Measurements from ENCODE around the gene EHF. TPM values are rescaled to one million over a fixed set of nuclear protein-coding genes. Genes with fewer than 3 reads are reported as not detected.

EHF gene
- total RNA-seq, 1 experiment from 2014 or later = 0.51 TPM

DNA sequence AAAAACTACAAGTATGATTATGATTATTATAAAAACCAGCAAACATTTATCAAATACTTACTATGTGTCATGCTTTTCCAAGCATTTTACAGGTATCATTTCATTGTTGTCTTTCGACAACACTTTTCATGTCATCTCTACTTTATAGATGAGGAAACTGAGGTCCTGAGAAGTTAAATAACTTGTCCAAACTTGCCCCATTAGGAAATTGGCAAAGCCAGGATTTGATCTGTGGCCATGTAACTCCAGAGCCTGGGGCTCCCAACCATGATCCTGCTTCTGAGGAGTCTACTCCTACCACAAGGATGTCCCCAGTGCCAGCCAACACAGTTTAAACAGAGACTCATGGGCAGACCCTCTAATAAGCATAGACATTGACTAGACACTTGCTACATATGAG, 15.2 kb downstream of the EHF start:
- Histone ChIP-seq H3K27ac (ENCODE audit: low read length) (peak overlapping the region; percentile 36; the same call in 1 of the 2 replicates), H3K36me3 (ENCODE audit: control insufficient read depth, insufficient read depth, low read length) (no peaks in the 10 kb centered on the region), H3K9me3 (ENCODE audit: control insufficient read depth, insufficient read depth, low read depth, low read length) (no peaks in the 10 kb centered on the region), H3K27me3 (ENCODE audit: control insufficient read depth, insufficient read depth, low read length) (no peaks in the 10 kb centered on the region), H3K4me3 (ENCODE audit: low read depth in 2 of 2, low read length in 2 of 2) (no peak overlapping the region), H3K4me1 (ENCODE audit: control insufficient read depth, insufficient read depth, low read length) (peaks cover 27% of the 10 kb centered on the region)
- in situ Hi-C loops (cut with HindIII; ENCODE audit: low pct_unique_long_range_greater_than_20kb, low sequenced_read_pairs) (no loop called here), intact Hi-C loops (cut with micrococcal nuclease; ENCODE audit: unreplicated experiment) (no loop called here)
- no peak for TF ChIP-seq TCF7L2 (IDR thresholded peaks at IDR 0.05; ENCODE audit: low read depth, low read length)
- TF ChIP-seq POLR2AphosphoS5 (IDR thresholded peaks at IDR 0.05; ENCODE audit: low read depth, low read length) = no peak
- TF ChIP-seq, protein P1, sequence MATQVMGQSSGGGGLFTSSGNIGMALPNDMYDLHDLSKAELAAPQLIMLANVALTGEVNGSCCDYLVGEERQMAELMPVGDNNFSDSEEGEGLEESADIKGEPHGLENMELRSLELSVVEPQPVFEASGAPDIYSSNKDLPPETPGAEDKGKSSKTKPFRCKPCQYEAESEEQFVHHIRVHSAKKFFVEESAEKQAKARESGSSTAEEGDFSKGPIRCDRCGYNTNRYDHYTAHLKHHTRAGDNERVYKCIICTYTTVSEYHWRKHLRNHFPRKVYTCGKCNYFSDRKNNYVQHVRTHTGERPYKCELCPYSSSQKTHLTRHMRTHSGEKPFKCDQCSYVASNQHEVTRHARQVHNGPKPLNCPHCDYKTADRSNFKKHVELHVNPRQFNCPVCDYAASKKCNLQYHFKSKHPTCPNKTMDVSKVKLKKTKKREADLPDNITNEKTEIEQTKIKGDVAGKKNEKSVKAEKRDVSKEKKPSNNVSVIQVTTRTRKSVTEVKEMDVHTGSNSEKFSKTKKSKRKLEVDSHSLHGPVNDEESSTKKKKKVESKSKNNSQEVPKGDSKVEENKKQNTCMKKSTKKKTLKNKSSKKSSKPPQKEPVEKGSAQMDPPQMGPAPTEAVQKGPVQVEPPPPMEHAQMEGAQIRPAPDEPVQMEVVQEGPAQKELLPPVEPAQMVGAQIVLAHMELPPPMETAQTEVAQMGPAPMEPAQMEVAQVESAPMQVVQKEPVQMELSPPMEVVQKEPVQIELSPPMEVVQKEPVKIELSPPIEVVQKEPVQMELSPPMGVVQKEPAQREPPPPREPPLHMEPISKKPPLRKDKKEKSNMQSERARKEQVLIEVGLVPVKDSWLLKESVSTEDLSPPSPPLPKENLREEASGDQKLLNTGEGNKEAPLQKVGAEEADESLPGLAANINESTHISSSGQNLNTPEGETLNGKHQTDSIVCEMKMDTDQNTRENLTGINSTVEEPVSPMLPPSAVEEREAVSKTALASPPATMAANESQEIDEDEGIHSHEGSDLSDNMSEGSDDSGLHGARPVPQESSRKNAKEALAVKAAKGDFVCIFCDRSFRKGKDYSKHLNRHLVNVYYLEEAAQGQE (IDR thresholded peaks at IDR 0.05; ENCODE audit: insufficient read depth in 1 of 2, low read depth in 2 of 2, low read length in 1 of 2) = no peak
- no peak for TF ChIP-seq SIN3A (IDR thresholded peaks at IDR 0.05; ENCODE audit: borderline replicate concordance, insufficient read depth, low read depth, low read length)
- TF ChIP-seq, protein P2, sequence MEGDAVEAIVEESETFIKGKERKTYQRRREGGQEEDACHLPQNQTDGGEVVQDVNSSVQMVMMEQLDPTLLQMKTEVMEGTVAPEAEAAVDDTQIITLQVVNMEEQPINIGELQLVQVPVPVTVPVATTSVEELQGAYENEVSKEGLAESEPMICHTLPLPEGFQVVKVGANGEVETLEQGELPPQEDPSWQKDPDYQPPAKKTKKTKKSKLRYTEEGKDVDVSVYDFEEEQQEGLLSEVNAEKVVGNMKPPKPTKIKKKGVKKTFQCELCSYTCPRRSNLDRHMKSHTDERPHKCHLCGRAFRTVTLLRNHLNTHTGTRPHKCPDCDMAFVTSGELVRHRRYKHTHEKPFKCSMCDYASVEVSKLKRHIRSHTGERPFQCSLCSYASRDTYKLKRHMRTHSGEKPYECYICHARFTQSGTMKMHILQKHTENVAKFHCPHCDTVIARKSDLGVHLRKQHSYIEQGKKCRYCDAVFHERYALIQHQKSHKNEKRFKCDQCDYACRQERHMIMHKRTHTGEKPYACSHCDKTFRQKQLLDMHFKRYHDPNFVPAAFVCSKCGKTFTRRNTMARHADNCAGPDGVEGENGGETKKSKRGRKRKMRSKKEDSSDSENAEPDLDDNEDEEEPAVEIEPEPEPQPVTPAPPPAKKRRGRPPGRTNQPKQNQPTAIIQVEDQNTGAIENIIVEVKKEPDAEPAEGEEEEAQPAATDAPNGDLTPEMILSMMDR (IDR thresholded peaks at IDR 0.05) = no peak
- CTCF ChIA-PET = no interaction called here
- POLR2A ChIA-PET = no interaction called here
- BruUV-seq (replicated peaks) = no TSS peak
- no peak for ATAC-seq
- DNase-seq (ENCODE audit: low read depth, low spot score) = no peak

DNA sequence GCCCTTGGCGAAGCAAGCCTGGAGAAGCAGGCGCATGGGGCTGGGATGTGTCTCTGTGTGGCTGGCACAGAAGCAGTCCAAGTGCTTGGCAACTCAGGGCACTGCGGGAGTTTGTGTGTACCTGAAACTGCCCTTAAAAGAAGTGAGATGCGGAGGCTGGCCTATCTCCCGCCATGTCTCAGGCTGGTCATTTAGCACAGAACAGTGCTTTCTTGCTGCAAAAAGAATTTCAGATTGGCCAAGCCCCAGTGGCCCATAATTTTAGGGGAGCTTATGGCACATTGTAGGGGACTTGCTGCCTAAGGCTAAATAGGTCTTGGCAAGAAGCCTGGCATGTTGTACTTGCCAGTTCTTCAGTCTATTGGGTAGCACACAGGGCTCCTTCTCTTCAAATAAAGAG, 16.4 kb downstream of the EHF start:
- ChIA-PET CTCF (no interaction called here), POLR2A (interaction anchor here (0.6 kb wide), 1 partner anchor 52 kb away, joined by 3 read pairs; no protein-coding TSS in a partner anchor)
- H3K9me3 ChIP-seq (ENCODE audit: control insufficient read depth, insufficient read depth, low read depth, low read length) = no peaks in the 10 kb centered on the region
- no peak overlapping the region for H3K27ac ChIP-seq (ENCODE audit: low read length)
- DNase-seq (ENCODE audit: low read depth, low spot score) = no peak
- intact Hi-C loops (cut with micrococcal nuclease; ENCODE audit: unreplicated experiment) (no loop called here), in situ Hi-C loops (cut with HindIII; ENCODE audit: low pct_unique_long_range_greater_than_20kb, low sequenced_read_pairs) (no loop called here)
- H3K36me3 ChIP-seq (ENCODE audit: control insufficient read depth, insufficient read depth, low read length) = no peaks in the 10 kb centered on the region
- BruUV-seq (replicated peaks) = no TSS peak
- no peak for ATAC-seq
- TF ChIP-seq POLR2AphosphoS5 (IDR thresholded peaks at IDR 0.05; ENCODE audit: low read depth, low read length) (no peak), TCF7L2 (IDR thresholded peaks at IDR 0.05; ENCODE audit: low read depth, low read length) (no peak), SIN3A (IDR thresholded peaks at IDR 0.05; ENCODE audit: borderline replicate concordance, insufficient read depth, low read depth, low read length) (no peak)
- TF ChIP-seq, protein P2 (IDR thresholded peaks at IDR 0.05) = no peak
- TF ChIP-seq, protein P1 (IDR thresholded peaks at IDR 0.05; ENCODE audit: insufficient read depth in 1 of 2, low read depth in 2 of 2, low read length in 1 of 2) = no peak
- H3K4me3 ChIP-seq (ENCODE audit: low read depth in 2 of 2, low read length in 2 of 2) = no peak overlapping the region
- H3K27me3 ChIP-seq (ENCODE audit: control insufficient read depth, insufficient read depth, low read length) = no peaks in the 10 kb centered on the region
- peaks cover 29% of the 10 kb centered on the region for H3K4me1 ChIP-seq (ENCODE audit: control insufficient read depth, insufficient read depth, low read length)
